Middle frontal gyrus (tissue), 1 donor: ENCODE results near the gene ALDH1L1.

ENCODE experiments used
- DNase-seq: peaks from one replicate; pipeline ENCODE4 v3.0.0-alpha.2; 2015; ENCODE audit warnings: low spot score; ENCODE audit errors: extremely low spot score

The ALDH1L1 gene

DNA sequence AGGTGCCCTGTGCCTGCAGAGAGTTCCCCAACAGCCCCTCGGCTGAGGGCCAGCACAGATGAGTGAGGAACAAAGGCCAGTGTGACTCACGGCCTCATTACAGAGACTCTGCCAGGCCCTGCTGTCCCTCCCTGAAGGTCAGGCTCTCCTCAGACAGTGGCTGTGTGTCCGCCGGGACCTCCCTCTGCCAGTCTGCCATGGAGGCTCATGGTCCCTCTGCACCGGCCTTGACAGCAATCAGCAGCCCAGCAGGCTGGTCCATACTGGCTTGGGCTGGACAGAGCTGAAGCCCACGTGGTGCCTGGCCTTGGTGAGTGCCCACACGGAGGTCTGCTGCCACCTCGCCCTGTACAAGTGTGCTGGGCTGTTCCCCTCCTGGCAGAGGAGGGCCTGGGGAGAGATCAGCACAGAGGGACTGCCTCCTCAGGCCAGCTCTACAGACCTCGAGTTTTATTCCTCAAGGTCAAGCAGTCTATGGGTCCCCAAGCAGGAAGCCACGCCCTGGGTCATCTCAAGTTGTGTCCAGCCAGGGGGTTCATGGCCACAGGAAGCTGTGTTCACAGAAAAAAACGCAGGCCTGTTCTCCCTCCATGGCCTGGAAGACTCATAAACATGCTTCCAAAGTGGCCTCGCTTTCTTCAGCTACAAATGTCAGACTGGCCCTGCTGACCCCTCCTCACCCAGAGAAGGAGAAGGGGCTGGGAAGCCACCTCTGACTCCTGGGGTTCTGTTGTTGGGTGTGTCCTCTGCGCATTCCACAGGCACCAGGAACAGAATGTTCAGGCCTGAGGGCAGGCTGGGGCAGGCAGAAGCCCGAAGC lies 123.5 kb downstream of the ALDH1L1 start:
- no peak for DNase-seq

DNA sequence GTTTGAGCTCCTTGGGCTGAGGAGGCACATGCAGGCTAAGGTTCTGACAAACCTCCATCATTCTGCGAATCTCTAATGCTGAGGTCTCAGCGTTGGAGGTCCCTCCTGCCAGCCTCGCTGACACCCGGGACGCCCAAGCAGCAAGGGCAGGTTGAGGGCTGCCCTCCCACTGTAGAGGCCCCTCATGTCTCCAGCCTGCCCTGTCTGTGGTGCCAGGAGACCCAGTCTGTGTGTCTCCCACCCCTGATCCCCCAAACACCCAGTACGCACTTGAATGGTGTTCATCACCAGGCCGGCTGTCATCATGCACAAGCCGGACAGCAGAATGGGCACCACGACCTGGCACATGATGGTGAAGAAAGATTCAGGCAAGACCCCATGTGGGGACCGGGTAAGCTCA lies 124.3 kb downstream of the ALDH1L1 start:
- no peak for DNase-seq

DNA sequence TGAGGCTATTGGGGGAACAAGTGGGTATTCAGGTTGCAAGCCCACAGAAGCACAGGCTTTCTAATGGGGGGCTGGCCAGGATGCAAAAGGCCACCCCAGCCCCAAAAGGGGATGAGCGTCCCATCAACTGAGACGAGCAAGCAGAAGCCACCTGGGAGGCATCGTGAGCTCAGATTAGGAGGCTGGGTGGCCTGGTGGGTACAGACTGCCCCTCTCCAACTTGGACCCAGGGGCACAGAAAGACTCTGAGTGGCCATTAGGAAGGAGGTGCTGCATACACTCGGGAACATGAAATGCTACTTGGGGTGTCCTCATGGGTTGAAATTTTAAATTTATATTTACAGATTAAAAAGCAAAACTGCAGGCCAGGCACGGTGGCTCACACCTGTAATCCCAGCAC lies 125.5 kb downstream of the ALDH1L1 start:
- no peak for DNase-seq

DNA sequence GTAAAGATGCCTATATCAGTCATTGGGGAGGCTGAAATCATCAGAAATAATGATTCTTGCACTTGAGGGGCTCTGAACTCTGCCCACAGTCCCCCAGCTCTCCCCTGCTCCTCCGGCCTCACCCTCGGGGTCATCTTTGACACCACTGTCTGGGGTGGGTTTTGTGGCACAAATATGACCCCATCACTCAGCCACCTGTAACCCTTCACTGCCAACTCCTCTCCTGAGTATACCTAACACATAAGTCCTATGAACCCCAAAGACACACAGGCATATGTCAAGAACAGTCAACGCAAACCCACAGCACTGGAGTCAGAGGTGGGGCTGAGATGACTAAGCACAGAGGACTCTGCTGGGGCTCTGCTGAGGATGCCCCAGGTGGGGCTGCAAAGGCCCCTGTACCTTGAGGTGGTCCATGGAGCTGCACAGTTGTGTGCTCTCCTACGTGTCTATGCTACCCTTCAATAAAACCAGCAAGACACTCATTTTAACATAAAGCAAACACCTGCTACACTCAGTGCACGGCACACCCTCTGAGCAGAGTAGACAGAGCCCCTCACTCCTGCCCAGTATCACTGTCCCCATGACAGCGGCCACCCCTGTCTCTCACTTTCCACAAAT lies 126.3 kb downstream of the ALDH1L1 start:
- no peak for DNase-seq
